Measurements from ENCODE around the gene PRDM15.

Gene PRDM15

DNA sequence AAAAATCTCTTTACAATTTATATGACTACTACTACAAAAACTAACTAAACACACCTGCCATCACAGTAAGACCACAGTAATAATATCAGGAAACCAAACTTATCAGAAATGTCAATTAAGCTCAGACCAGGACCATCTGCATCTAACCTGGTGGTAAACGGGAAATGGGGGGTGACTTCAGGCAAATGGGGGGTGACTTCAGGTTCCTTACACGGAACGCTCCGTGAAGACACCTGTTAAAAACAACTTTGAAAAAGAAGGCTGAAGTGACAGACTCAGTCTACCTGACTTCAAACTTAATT, 15.8 kb downstream of the PRDM15 start:
- DNase-seq (ENCODE audit: low spot score) = no peak

DNA sequence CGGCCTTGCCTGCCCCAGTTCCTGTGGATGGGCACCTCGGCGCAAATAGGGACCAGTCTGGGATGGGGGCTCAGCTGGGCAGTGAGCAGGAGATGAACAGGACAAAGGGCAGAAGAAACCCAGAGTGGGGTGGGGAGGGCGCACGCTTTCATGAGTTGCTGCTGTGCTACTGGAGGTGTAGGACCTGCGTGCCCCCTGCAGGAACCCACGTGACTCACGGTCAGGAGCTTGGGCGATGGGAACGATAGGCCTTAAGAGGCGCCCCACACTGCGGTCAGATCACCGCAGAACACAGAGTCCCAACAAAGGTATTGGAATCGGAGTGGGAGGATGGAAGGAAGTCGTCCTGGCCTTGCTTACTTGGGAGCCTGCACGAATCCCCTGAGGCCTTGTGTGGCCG, 17.2 kb downstream of the PRDM15 start:
- DNase-seq (ENCODE audit: low spot score) = no peak

- no peak for DNase-seq (ENCODE audit: low spot score)
Measured at GRCh38 chr21:41861255-41861654, 17.9 kb downstream of the PRDM15 start.

DNA sequence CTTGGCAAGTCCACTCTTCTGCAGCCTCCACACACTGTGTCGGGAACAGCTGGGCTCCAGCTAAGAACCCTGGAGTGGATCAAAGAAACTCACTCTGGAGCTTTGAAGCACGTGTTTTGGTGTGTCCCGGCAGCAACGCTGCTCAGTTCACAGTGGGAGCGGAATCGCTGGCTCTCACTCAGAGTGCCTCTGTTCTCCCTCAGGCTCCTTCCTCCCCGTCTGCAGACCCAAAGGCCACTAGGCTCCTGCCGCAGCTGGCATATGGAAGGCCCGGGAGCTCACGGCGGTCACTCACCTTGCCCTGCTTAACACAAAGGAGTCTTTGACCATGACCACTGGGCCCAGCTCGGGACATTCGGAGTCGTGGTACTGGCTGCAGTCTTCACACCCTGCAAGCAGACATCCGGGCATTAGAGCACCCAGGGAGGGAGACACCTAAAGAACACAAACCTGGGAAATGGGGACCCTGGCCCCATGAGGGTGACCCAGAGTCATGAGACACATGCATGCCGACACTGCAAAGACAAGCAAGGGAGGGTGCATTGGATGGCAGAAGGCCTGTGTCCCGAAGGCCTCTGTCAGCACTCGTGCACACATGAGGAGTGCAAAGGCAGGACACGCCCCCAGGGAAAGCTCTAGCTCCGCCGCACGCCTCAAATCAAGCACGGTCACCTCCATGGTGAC, 19.7 kb downstream of the PRDM15 start:
- DNase-seq (ENCODE audit: low spot score) = no peak

- DNase-seq (ENCODE audit: low spot score) = no peak
Measured at GRCh38 chr21:41858466-41859296, 20.5 kb downstream of the PRDM15 start.

DNA sequence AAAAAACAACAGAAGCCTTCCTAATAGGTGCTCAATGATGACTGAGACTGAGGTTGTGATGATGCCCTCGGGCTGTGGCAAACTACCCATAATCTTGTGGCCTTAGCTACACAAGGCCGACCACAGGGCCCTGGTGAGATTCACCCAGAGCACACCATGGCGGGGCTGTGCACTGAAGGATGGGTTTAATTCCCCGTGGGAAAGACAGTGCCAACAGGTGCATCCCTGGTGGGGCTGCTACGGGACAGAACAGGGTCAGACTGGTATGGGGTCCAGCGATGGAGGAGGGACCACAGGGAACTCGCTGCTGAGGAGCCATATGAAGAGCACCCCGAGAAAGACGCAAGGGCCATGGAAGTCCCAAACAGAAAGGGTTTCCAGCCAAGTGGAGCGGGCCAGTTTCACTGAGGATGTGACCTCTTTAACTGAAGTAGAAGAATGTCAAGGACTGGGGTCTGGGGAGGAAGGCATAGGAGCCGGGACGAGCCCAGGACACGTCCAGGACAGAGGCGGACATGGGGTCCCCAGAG, 21.3 kb downstream of the PRDM15 start:
- DNase-seq (ENCODE audit: low spot score) = no peak

DNA sequence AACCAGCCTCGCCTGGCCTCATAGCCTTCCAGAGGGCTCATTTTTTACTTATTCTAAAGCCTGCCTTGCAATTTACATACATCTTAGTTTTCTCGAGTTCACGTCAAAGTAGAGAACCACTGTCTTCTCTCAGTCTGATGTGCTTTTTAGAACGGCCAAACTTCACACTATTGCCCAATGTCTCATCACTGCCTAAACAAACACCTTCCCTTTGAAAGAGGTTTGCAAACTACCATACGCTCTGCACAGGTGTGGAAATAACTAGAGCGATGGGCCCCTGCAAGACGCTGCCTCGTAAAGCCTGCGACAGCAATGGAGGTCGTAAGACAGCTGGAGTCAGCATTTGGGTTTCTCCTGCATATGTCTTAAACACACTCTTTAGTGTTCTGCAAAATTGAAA, 22.6 kb downstream of the PRDM15 start:
- DNase-seq (ENCODE audit: low spot score) = no peak

- no peak for DNase-seq (ENCODE audit: low spot score)
Measured at GRCh38 chr21:41854426-41854995, 24.6 kb downstream of the PRDM15 start.

DNA sequence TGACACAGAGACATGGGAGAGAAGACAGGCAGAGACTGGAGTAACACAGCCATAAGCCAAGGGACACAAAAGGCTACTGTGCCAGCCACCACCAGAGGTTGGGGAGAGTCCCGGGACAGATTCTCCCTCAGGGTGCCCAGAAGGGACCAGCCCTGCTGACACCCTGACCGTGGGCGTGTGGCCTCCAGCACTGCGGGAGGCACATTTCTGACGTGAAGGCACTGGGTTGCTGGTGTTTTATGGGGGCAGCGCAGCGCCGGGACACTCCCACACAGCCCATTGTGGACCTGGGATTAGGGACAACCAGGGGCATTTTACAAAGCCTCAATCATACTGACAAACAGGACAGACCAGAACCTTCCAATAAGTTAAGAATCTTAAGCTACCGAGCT, 26.2 kb downstream of the PRDM15 start:
- no peak for DNase-seq (ENCODE audit: low spot score)

GRCh38 chr21:41852151-41852928, 26.8 kb downstream of the PRDM15 start:
- no peak for DNase-seq (ENCODE audit: low spot score)

GRCh38 chr21:41851090-41851790, 27.9 kb downstream of the PRDM15 start:
- no peak for DNase-seq (ENCODE audit: low spot score)

DNA sequence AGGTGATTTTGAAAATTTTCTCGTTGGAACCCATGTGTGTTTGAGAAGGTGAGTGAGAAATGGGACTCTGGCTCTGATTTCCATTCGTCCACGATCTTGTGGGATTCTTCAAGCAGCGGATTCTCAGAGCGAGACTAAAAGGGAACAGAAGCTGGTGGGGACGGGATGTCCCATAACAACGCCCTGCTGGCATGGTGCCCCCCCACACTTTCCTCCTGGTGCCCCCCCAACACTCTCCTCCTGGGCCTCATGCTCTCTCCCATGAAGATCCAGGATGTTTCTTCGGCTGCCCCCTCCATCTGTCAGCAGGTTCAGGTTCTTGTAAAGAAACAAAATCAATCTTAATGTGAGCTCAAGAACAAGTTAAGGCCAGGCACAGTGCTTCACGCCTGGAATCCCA, 29.1 kb downstream of the PRDM15 start:
- no peak for DNase-seq (ENCODE audit: low spot score)

DNA sequence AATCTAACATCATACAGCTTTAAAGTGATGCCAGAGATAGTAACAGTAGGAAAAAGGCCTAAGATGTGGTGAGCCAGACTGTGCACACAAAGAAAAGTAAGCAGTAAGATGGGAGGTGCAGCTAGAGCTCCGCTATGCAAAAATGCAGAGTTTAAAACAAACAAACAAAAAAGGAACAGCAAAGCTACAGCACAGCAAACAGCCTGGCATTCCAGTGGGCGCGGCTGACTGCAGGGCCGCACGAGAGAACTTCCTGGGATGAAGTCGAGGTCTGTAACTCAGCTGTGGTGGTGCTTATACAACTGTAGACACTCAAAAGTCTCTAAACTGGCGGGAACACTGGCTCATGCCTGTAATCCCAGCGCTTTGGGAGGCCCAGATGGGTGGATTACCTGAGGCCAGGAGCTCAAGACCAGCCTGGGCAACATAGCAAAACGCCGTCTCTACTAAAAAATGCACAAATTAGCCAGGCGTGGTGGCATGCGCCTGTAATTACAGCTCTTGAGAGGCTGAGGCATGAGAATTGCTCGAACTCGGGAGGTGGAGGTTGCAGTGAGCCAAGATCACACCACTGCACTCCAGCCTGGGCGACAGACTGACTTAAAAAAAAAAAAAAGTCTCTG, 30.1 kb downstream of the PRDM15 start:
- DNase-seq (ENCODE audit: low spot score) = no peak

DNA sequence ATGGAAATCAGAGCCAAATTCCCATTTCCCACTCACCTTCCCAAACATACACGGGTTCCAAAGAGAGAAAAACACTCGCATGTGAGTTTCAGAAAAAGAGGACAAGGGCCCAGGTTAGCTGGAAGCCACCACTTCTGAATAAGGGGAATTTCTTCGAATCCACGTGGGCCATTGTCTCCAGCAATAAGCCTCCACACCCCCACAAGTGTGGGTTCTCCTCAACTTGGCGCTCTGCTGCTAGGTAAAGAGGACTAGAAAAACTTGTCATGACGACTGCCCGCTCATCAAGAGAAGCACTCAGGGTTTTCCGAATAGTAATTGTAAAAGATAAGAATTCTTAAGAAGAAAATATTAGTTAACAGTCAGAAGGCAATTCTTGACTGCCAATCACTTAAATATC, 30.6 kb downstream of the PRDM15 start:
- no peak for DNase-seq (ENCODE audit: low spot score)

DNA sequence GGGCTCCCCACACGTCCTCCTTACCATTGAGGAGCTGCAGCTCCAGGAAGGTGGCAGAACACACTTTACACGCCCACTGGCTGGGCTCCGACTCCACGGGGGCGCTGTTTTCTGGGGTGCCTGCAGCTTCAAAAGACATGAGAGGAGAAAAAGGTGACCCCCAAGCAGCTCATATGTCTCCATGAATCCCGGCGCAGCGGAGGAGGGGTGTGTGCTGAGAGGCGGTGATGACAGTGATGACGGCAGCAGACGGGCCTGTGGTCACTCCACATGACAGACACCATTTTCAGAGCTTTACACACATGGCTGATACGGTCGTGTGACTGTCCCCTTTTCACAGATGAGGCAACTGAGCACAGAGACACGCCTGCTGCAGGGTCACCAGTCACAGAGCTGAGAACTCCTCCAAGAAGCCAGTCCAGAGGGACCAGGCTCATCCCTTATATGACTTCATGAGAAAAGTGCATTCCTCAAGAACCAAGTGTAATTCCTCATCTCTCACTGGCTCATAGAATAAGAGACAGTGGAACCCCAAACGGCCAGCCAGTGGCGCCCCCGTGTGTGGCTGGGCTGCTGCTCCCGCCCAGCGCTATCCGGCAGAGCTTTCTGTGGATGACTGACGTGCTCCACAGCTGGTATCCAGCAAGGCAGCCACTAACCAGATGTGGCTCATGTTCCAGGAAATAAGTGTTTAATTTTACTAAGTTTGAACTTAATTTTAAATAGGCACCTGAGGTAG, 31.9 kb downstream of the PRDM15 start:
- DNase-seq (ENCODE audit: low spot score) = no peak

- no peak for DNase-seq (ENCODE audit: low spot score)
Measured at GRCh38 chr21:41846536-41846935, 32.6 kb downstream of the PRDM15 start.

- no peak for DNase-seq (ENCODE audit: low spot score)
Measured at GRCh38 chr21:41846033-41846317, 33.2 kb downstream of the PRDM15 start.

DNA sequence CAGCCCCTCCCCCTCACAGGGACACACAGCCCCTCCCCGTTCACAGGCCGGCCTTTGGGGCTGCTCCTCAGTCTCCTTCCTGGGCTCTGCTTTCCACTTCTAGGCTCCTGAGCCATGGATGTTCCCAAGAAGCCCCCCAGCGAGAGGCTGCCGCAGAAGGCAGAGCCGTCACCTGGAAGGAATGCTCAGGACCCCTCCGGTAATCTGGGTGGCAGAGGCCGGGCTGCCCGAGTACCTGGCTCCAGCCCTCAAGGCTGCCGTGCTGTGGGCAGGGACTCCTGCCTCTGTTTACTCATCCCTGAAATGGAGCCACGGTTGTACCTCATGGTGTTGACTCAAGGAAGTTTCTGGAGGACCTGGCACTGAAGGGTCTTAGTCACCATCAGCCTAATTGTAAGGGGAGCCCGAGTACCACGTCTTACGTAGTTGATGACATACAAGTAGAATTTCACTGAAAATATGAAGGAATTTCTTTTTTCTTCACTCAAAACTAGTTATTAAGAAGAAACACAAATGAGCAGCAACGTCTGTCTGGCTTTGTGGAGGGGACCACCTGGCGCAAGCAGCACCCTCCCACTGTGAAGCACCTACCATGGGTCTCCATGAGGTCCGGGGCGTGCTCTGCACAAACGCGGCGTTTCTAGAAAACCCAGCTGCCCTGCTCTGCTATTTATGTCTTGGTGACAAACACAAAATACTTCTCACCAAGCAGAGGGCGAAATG, 33.7 kb downstream of the PRDM15 start:
- DNase-seq (ENCODE audit: low spot score) = no peak

DNA sequence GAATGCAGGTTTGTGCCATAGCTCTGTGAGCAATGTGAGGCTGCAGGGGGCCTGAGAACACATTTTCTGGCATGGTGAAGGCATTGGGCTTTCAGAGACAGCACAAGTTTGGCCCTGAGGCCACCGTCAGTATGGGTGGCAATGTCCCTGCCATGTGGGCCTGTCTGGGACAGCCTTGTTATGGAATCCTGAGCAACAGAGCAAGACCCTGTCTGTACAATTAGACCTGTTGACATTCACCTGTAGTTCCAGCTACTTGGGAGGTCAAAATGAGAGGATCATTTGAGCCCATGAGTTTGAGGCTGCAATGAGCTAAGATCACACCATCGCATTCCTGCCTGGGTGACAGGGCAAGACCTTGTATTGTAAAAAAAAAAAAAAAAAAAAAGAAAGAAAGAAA, 35.6 kb downstream of the PRDM15 start:
- no peak for DNase-seq (ENCODE audit: low spot score)

DNA sequence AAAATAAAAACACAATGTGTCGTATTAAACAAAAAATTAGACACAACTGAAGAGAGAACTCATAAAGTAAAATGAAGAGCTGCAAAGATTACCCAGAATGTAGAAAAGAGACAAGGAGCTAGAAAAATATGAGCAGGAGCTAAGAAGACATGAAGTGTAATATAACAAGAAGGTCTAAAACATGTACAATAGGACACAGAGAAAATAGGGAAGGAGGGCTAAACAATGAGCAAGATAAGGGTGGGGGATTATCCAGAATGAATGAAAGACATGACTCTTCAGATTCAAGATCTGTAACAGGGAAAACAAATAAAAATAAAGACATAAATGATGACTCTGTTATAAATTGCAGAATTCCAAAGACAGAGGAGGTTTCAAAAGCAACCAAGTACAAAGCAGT, 38.3 kb downstream of the PRDM15 start:
- DNase-seq (ENCODE audit: low spot score) = no peak

All from left forelimb (tissue), 1 donor.